Calu3 (cell line): Measurements from ENCODE around the gene BMP7. TPM values are rescaled to one million over a fixed set of nuclear protein-coding genes. Genes with fewer than 3 reads are reported as not detected.

Experiments used
- BruUV-seq: library from RNA; stranded (reverse); fragments of 400-500 nt; replicated peaks from 2 replicates; lab custom pipeline; 2021; lab: Mats Ljungman, UMichigan
- CTCF ChIA-PET: fragments of 300-600 bp; sonication (Branson Sonifier 250); formaldehyde crosslinking; loops from one replicate; lab custom pipeline; 2022; ENCODE audit warnings: antibody characterized with exemption; lab: Charles Lee
- DNase-seq: peaks from one replicate; pipeline ENCODE4 v3.0.0; 2022
- H3K27ac Mint-ChIP-seq: one replicate; pipeline ENCODE4 v1.8.0; 2022; ENCODE audit warnings: mixed read lengths; ENCODE audit not compliant: unreplicated experiment
- H3K27me3 Mint-ChIP-seq: one replicate; pipeline ENCODE4 v1.8.0; 2022; ENCODE audit warnings: mixed read lengths; ENCODE audit not compliant: unreplicated experiment
- H3K36me3 Mint-ChIP-seq: one replicate; pipeline ENCODE4 v1.8.0; 2022; ENCODE audit warnings: mild to moderate bottlenecking, moderate library complexity, mixed read lengths; ENCODE audit not compliant: insufficient read depth, unreplicated experiment
- H3K4me1 Mint-ChIP-seq: one replicate; pipeline ENCODE4 v1.8.0; 2022; ENCODE audit warnings: mild to moderate bottlenecking, low read depth, mixed read lengths; ENCODE audit not compliant: unreplicated experiment
- H3K4me3 Mint-ChIP-seq: one replicate; pipeline ENCODE4 v1.8.0; 2022; ENCODE audit warnings: mild to moderate bottlenecking, low read depth, moderate library complexity, mixed read lengths; ENCODE audit not compliant: unreplicated experiment
- H3K9me3 Mint-ChIP-seq: one replicate; pipeline ENCODE4 v1.8.0; 2022; ENCODE audit warnings: low read depth, mixed read lengths; ENCODE audit not compliant: unreplicated experiment
- intact Hi-C: fragments of 100-400 bp; cut with micrococcal nuclease; formaldehyde crosslinking; loops from one replicate; pipeline ENCODE4 v1.10.0; 2022; ENCODE audit not compliant: unreplicated experiment
- total RNA-seq: library from RNA; stranded (reverse); gene quantifications from 2 replicates; pipeline ENCODE4 v1.2.3, GENCODE V29; 2022
- TF ChIP-seq, protein P1 (sequence below): fragments of 200-600 bp; IDR thresholded peaks from one replicate; pipeline ENCODE4 v1.8.0; 2022; ENCODE audit warnings: antibody characterized with exemption; ENCODE audit not compliant: unreplicated experiment

Gene BMP7
- total RNA-seq, 1 experiment from 2014 or later: not detected

GRCh38 chr20:57133926-57134650 is 132.4 kb downstream of the BMP7 start:
- no peak for DNase-seq
- TF ChIP-seq, protein P1, sequence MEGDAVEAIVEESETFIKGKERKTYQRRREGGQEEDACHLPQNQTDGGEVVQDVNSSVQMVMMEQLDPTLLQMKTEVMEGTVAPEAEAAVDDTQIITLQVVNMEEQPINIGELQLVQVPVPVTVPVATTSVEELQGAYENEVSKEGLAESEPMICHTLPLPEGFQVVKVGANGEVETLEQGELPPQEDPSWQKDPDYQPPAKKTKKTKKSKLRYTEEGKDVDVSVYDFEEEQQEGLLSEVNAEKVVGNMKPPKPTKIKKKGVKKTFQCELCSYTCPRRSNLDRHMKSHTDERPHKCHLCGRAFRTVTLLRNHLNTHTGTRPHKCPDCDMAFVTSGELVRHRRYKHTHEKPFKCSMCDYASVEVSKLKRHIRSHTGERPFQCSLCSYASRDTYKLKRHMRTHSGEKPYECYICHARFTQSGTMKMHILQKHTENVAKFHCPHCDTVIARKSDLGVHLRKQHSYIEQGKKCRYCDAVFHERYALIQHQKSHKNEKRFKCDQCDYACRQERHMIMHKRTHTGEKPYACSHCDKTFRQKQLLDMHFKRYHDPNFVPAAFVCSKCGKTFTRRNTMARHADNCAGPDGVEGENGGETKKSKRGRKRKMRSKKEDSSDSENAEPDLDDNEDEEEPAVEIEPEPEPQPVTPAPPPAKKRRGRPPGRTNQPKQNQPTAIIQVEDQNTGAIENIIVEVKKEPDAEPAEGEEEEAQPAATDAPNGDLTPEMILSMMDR: no peak
- H3K36me3 Mint-ChIP-seq: no peaks in the 10 kb centered on the region
- CTCF ChIA-PET: interaction anchor here (0.6 kb wide), 1 partner anchor 47 kb away, joined by 3 read pairs; no protein-coding TSS in a partner anchor
- intact Hi-C loops: no loop called here
- H3K4me1 Mint-ChIP-seq: no peaks in the 10 kb centered on the region
- no TSS peak for BruUV-seq
- H3K9me3 Mint-ChIP-seq: no peaks in the 10 kb centered on the region
- no peak overlapping the region for H3K4me3 Mint-ChIP-seq
- H3K27ac Mint-ChIP-seq: no peak overlapping the region
- peaks cover 100% of the 10 kb centered on the region for H3K27me3 Mint-ChIP-seq

GRCh38 chr20:57131601-57132391 is 134.6 kb downstream of the BMP7 start:
- no peak for DNase-seq
- intact Hi-C loops: no loop called here
- H3K36me3 Mint-ChIP-seq: no peaks in the 10 kb centered on the region
- H3K9me3 Mint-ChIP-seq: no peaks in the 10 kb centered on the region
- H3K27me3 Mint-ChIP-seq: peaks cover 96% of the 10 kb centered on the region
- H3K27ac Mint-ChIP-seq: no peak overlapping the region
- CTCF ChIA-PET: no interaction called here
- BruUV-seq: no TSS peak
- no peaks in the 10 kb centered on the region for H3K4me1 Mint-ChIP-seq
- no peak overlapping the region for H3K4me3 Mint-ChIP-seq
- TF ChIP-seq, protein P1: no peak

DNA sequence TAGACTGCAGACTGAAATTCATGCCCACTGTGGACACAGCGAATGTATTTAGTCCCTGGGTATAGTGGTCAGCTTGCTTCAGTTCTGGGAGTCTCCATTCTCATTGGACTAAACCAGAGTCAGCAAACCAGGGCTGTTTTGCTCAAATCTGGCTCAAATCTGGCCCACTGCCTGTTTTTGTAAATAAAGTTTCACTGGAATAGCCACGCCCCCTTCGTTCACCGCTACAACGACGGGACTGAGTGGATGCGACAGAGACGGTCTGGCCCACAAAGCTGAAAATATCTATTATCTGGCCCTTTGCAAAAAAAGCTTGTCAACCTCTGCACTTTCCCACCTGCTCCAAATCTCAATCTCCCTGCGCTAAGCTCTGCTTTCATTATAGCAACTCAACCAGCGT is 135.4 kb downstream of the BMP7 start:
- peaks cover 96% of the 10 kb centered on the region for H3K27me3 Mint-ChIP-seq
- intact Hi-C loops: no loop called here

GRCh38 chr20:57130160-57130772 is 136.2 kb downstream of the BMP7 start:
- intact Hi-C loops: no loop called here
- Mint-ChIP-seq H3K36me3 (no peaks in the 10 kb centered on the region), H3K9me3 (no peaks in the 10 kb centered on the region), H3K4me1 (no peaks in the 10 kb centered on the region), H3K27me3 (peaks cover 96% of the 10 kb centered on the region), H3K27ac (no peak overlapping the region), H3K4me3 (no peak overlapping the region)
- DNase-seq: no peak
- TF ChIP-seq, protein P1: no peak
- BruUV-seq: no TSS peak
- CTCF ChIA-PET: no interaction called here

More for the DNA sequence above, 135.4 kb downstream of the BMP7 start:
- no peaks in the 10 kb centered on the region for H3K4me1 Mint-ChIP-seq
- H3K9me3 Mint-ChIP-seq: no peaks in the 10 kb centered on the region
- H3K4me3 Mint-ChIP-seq: no peak overlapping the region
- no peak overlapping the region for H3K27ac Mint-ChIP-seq
- CTCF ChIA-PET: no interaction called here
- H3K36me3 Mint-ChIP-seq: no peaks in the 10 kb centered on the region
- no peak for DNase-seq
- no TSS peak for BruUV-seq
- TF ChIP-seq, protein P1: no peak
